HUES48 (cell line): ENCODE data around the gene IPO11.
A peak's percentile ranks its signal among the peaks of the same experiment; 100 is the strongest.

Experiments
- H3K27ac ChIP-seq: one replicate; pipeline ENCODE4 v1.7.0; 2013; ENCODE audit warnings: low read depth, low read length, inconsistent platforms
- H3K27me3 ChIP-seq: 2 replicates; pipeline ENCODE4 v1.6.1; 2013; ENCODE audit warnings: mild to moderate bottlenecking, low read length; ENCODE audit not compliant: control insufficient read depth, insufficient read depth
- H3K36me3 ChIP-seq: 2 replicates; pipeline ENCODE4 v1.6.1; 2013; ENCODE audit warnings: low read length; ENCODE audit not compliant: control insufficient read depth, insufficient read depth
- H3K4me1 ChIP-seq: 2 replicates; pipeline ENCODE4 v1.6.1; 2013; ENCODE audit warnings: mild to moderate bottlenecking, low read length; ENCODE audit not compliant: control insufficient read depth, insufficient read depth
- H3K4me3 ChIP-seq: 2 replicates; pipeline ENCODE4 v1.5.1; 2013; ENCODE audit warnings: mild to moderate bottlenecking, low read depth, low read length
- H3K9ac ChIP-seq: 2 replicates; pipeline ENCODE4 v1.6.1; 2013; ENCODE audit warnings: mild to moderate bottlenecking, low read depth, low read length, moderate library complexity
- H3K9me3 ChIP-seq: 2 replicates; pipeline ENCODE4 v1.6.1; 2013; ENCODE audit warnings: low read length; ENCODE audit not compliant: control insufficient read depth, insufficient read depth

Gene IPO11

GRCh38 chr5:62569470-62569869, 156.9 kb downstream of the IPO11 start:
- Histone ChIP-seq H3K36me3 (no peaks in the 10 kb centered on the region), H3K9me3 (no peaks in the 10 kb centered on the region), H3K27me3 (no peaks in the 10 kb centered on the region), H3K4me3 (no peak overlapping the region), H3K4me1 (peaks cover 14% of the 10 kb centered on the region), H3K9ac (no peak overlapping the region), H3K27ac (peak overlapping the region; percentile 79)

GRCh38 chr5:62572918-62573514, 160.5 kb downstream of the IPO11 start:
- no peak overlapping the region for H3K27ac ChIP-seq
- no peaks in the 10 kb centered on the region for H3K9me3 ChIP-seq
- H3K9ac ChIP-seq: no peak overlapping the region
- no peaks in the 10 kb centered on the region for H3K36me3 ChIP-seq
- H3K4me3 ChIP-seq: no peak overlapping the region
- H3K4me1 ChIP-seq: peaks cover 14% of the 10 kb centered on the region
- no peaks in the 10 kb centered on the region for H3K27me3 ChIP-seq

- H3K27ac ChIP-seq: no peak overlapping the region
- peaks cover 7% of the 10 kb centered on the region for H3K4me1 ChIP-seq
- H3K4me3 ChIP-seq: no peak overlapping the region
- H3K36me3 ChIP-seq: no peaks in the 10 kb centered on the region
- no peaks in the 10 kb centered on the region for H3K9me3 ChIP-seq
- no peak overlapping the region for H3K9ac ChIP-seq
- no peaks in the 10 kb centered on the region for H3K27me3 ChIP-seq
These were observed 162.0 kb downstream of the IPO11 start for GRCh38 chr5:62574599-62574998.

- no peak overlapping the region for H3K27ac ChIP-seq
- H3K9me3 ChIP-seq: no peaks in the 10 kb centered on the region
- H3K27me3 ChIP-seq: no peaks in the 10 kb centered on the region
- peaks cover 5% of the 10 kb centered on the region; the same call in 1 of the 2 replicates for H3K4me1 ChIP-seq
- H3K9ac ChIP-seq: no peak overlapping the region
- H3K36me3 ChIP-seq: no peaks in the 10 kb centered on the region
- H3K4me3 ChIP-seq: no peak overlapping the region
These were observed 162.5 kb downstream of the IPO11 start for GRCh38 chr5:62575066-62575465.

- Histone ChIP-seq H3K36me3 (no peaks in the 10 kb centered on the region), H3K4me1 (peaks cover 5% of the 10 kb centered on the region; the same call in 1 of the 2 replicates), H3K9ac (no peak overlapping the region), H3K4me3 (no peak overlapping the region), H3K27me3 (no peaks in the 10 kb centered on the region), H3K27ac (no peak overlapping the region), H3K9me3 (no peaks in the 10 kb centered on the region)
These were observed 162.9 kb downstream of the IPO11 start for GRCh38 chr5:62575489-62575888.

- H3K27me3 ChIP-seq: no peaks in the 10 kb centered on the region
- no peak overlapping the region for H3K27ac ChIP-seq
- no peak overlapping the region for H3K9ac ChIP-seq
- H3K4me3 ChIP-seq: no peak overlapping the region
- H3K9me3 ChIP-seq: no peaks in the 10 kb centered on the region
- H3K36me3 ChIP-seq: no peaks in the 10 kb centered on the region
- H3K4me1 ChIP-seq: peaks cover 5% of the 10 kb centered on the region; the same call in 1 of the 2 replicates
These were observed 164.1 kb downstream of the IPO11 start for GRCh38 chr5:62576570-62577170.

GRCh38 chr5:62577488-62577887, 164.9 kb downstream of the IPO11 start:
- peaks cover 5% of the 10 kb centered on the region; the same call in 1 of the 2 replicates for H3K4me1 ChIP-seq
- no peak overlapping the region for H3K9ac ChIP-seq
- H3K36me3 ChIP-seq: no peaks in the 10 kb centered on the region
- no peaks in the 10 kb centered on the region for H3K9me3 ChIP-seq
- H3K4me3 ChIP-seq: no peak overlapping the region
- H3K27ac ChIP-seq: no peak overlapping the region
- H3K27me3 ChIP-seq: no peaks in the 10 kb centered on the region

GRCh38 chr5:62578540-62578939, 166.0 kb downstream of the IPO11 start, which contains the start of gene LRRC70:
TSS of gene LRRC70 (plus strand) at chr5:62578819. CDS start at chr5:62579439, 620 bp downstream.
- Histone ChIP-seq H3K4me3 (no peak within 1 kb of the TSS), H3K9me3 (no peaks in the 10 kb centered on the region), H3K36me3 (no peaks in the 10 kb centered on the region), H3K27me3 (no peaks in the 10 kb centered on the region), H3K27ac (no peak within 1 kb of the TSS), H3K4me1 (peaks cover 5% of the 10 kb centered on the region; the same call in 1 of the 2 replicates), H3K9ac (no peak within 1 kb of the TSS)

- Histone ChIP-seq H3K4me3 (no peak overlapping the region), H3K27me3 (no peaks in the 10 kb centered on the region), H3K9me3 (no peaks in the 10 kb centered on the region), H3K4me1 (peaks cover 5% of the 10 kb centered on the region; the same call in 1 of the 2 replicates), H3K36me3 (no peaks in the 10 kb centered on the region), H3K27ac (no peak overlapping the region), H3K9ac (no peak overlapping the region)
These were observed 167.2 kb downstream of the IPO11 start for GRCh38 chr5:62579761-62580160.

- Histone ChIP-seq H3K9ac (no peak overlapping the region), H3K4me3 (no peak overlapping the region)
These were observed 169.5 kb downstream of the IPO11 start for GRCh38 chr5:62581836-62582597.

GRCh38 chr5:62584391-62584790, 171.8 kb downstream of the IPO11 start:
- no peaks in the 10 kb centered on the region for H3K4me1 ChIP-seq
- no peaks in the 10 kb centered on the region for H3K36me3 ChIP-seq
- H3K27ac ChIP-seq: no peak overlapping the region
- H3K9ac ChIP-seq: no peak overlapping the region
- no peaks in the 10 kb centered on the region for H3K27me3 ChIP-seq
- H3K9me3 ChIP-seq: no peaks in the 10 kb centered on the region
- H3K4me3 ChIP-seq: no peak overlapping the region

More at GRCh38 chr5:62581836-62582597, 169.5 kb downstream of the IPO11 start:
- Histone ChIP-seq H3K27ac (no peak overlapping the region), H3K27me3 (no peaks in the 10 kb centered on the region), H3K36me3 (no peaks in the 10 kb centered on the region), H3K4me1 (peaks cover 5% of the 10 kb centered on the region; the same call in 1 of the 2 replicates), H3K9me3 (no peaks in the 10 kb centered on the region)
